HT-29 (cell line): Measurements from ENCODE around the gene INHBB. TPM values are rescaled to one million over a fixed set of nuclear protein-coding genes. Genes with fewer than 3 reads are reported as not detected.

Experiments used
- DNase-seq: peaks from one replicate; pipeline ENCODE4 v3.0.0-alpha.2; 2015; ENCODE audit warnings: low spot score
- total RNA-seq: library from RNA; depleted of rRNA; stranded (reverse); fragments of >200 nt; shearing (Covaris generic); gene quantifications from 2 replicates; pipeline ENCODE4 v1.2.3, GENCODE V29; 2014; rRNA removed

INHBB gene
- total RNA-seq, 1 experiment from 2014 or later = not detected

DNA sequence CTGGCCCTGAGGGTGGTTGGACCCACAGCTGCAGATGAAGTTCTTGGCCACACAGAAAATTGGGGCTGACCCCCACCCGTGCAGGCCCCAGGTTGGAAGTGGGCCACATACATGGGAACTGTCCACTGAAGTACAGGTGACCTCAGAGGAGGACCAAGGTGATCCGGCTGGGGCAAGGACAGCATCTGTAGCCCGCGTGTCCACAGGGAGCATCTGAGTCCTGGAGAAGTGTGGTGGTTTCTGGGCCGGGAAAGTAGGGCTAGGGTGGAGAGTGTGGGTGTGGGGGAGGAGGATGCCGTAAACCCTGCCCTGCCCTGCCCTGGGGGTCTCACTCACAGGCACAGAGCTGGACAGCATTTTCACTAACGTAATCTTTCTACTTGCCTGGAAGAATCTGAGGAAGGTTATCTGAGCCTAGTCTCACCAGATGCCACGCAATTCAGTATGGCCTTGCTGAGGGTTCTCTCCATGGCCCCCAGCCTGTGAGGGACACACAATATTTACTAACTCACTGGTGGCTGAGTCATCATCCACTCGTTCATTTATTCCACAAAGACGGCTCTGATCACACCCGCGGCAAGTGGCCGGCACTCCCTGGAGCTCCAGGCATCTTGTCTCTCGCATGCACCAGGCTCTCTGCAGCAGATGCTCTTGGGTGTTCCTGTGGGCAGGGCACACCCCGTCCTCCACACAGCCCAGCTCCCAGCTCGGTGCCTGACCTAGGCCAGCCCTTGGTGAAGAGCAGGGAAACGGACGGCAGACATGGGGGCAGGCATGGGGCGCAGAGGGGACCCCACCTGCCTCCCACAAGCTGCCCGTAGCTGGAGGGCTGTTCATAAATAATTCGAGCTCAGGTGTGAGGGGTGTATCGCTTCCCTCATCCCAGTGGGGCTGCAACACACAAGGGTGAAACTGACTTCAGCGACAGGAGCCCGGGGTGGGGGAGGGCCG is 51.2 kb downstream of the INHBB start:
- DNase-seq = no peak

GRCh38 chr2:120398051-120398995 is 52.4 kb downstream of the INHBB start:
- no peak for DNase-seq

GRCh38 chr2:120398996-120399888 is 53.3 kb downstream of the INHBB start:
- peak; percentile 18 for DNase-seq

DNA sequence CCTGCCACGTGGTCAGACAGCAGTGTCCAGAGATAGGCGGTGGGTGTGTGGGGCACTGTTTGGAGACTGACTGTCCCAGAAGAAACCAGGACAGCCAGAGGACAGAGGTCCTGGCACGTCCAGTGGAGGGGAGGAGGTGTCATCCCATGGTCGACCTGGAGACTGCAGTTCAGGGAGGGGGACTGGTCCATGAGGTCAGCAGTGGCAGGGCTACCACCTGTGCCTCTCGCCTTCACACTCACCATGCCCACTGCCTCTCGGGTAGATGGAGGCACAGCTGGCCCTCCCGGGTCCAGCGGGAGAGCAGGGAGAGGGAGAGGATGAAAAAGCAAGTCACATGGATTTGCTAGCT is 53.9 kb downstream of the INHBB start:
- DNase-seq = no peak

- no peak for DNase-seq
These were observed 54.6 kb downstream of the INHBB start for GRCh38 chr2:120400551-120400950.

Other genes with a start within 250 kb of the INHBB start
- 63.3 and 65.3 TPM in 2 replicates for gene TMEM185B, start 122.7 kb upstream of the INHBB start, total RNA-seq
- 43.7 and 60.8 TPM in 2 replicates for gene RALB, start 93.3 kb upstream of the INHBB start, total RNA-seq